Activated CD4-positive, alpha-beta T cell treated with anti-CD3 and anti-CD28 coated beads, Interleukin-2, amount 10 ng/mL, durations not matched to agents 7 days and 5 days (primary cell): ENCODE measurements around the gene ZNF91. TPM values are rescaled to one million over a fixed set of nuclear protein-coding genes. Genes with fewer than 3 reads are reported as not detected.
"Not testable (repeated sequence)": the region's sequence is repeated elsewhere in the genome, so short reads cannot be mapped to it uniquely, and the experiment has no call there.

Experiments used
- CTCF ChIA-PET: fragments of 350-600 bp; sonication (Branson Sonifier 250); formaldehyde crosslinking; loops from one replicate; lab custom pipeline; 2021; ENCODE audit warnings: antibody characterized with exemption; lab: Charles Lee
- POLR2A ChIA-PET: fragments of 350-600 bp; sonication (Branson Sonifier 250); formaldehyde crosslinking; loops from one replicate; lab custom pipeline; 2021; ENCODE audit warnings: antibody characterized with exemption; lab: Charles Lee
- DNase-seq: peaks from one replicate; pipeline ENCODE4 v3.0.0-alpha.2; 2020
- H3K27ac Mint-ChIP-seq: one replicate; pipeline ENCODE4 v1.8.0; 2021; ENCODE audit warnings: mild to moderate bottlenecking, moderate library complexity, mixed read lengths
- H3K27me3 Mint-ChIP-seq: one replicate; pipeline ENCODE4 v1.8.0; 2021; ENCODE audit warnings: mixed read lengths
- H3K36me3 Mint-ChIP-seq: one replicate; pipeline ENCODE4 v1.8.0; 2021; ENCODE audit warnings: low read depth, mixed read lengths
- H3K4me1 Mint-ChIP-seq: one replicate; pipeline ENCODE4 v1.8.0; 2021; ENCODE audit warnings: mixed read lengths
- H3K4me3 Mint-ChIP-seq: one replicate; pipeline ENCODE4 v1.8.0; 2021; ENCODE audit warnings: mild to moderate bottlenecking, moderate library complexity, mixed read lengths
- H3K9me3 Mint-ChIP-seq: one replicate; pipeline ENCODE4 v1.8.0; 2021; ENCODE audit warnings: mixed read lengths
- total RNA-seq, 2 experiments: library from RNA; stranded (reverse); gene quantifications; one replicate each; pipeline ENCODE4 v1.2.3, GENCODE V29; 2021

The ZNF91 gene
- total RNA-seq, 2 experiments from 2014 or later: 56.8 to 64.7 TPM

DNA sequence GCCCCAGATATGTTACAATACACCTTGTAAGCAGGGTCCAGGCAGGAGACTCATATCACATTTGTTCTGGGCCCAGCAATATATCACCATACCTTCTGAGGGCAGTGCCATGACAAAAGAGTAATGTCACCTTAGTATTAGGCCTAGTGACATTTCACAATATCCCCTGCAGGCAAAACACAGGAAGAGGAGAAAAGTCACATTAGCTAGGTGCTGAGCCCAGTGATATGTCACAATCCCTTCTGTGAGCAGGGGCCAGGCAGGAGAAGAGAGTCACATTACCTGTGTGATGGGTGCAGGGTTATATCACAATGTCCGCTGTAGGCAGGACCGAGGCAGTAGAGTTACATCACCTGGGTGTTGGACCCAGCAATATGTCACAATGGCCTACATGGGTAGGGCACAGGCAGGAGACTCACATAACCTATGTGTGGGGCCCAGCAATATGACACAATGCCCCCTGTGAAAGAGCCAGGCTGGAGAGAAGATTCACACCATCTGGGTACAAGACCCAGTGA is 12.4 kb upstream of the ZNF91 start:
- Mint-ChIP-seq H3K9me3 (peaks cover 29% of the 10 kb centered on the region), H3K4me1 (no peaks in the 10 kb centered on the region), H3K36me3 (no peaks in the 10 kb centered on the region), H3K27ac (no peak overlapping the region), H3K4me3 (no peak overlapping the region), H3K27me3 (no peaks in the 10 kb centered on the region)
- CTCF ChIA-PET: no interaction called here
- DNase-seq: no peak
- POLR2A ChIA-PET: no interaction called here

DNA sequence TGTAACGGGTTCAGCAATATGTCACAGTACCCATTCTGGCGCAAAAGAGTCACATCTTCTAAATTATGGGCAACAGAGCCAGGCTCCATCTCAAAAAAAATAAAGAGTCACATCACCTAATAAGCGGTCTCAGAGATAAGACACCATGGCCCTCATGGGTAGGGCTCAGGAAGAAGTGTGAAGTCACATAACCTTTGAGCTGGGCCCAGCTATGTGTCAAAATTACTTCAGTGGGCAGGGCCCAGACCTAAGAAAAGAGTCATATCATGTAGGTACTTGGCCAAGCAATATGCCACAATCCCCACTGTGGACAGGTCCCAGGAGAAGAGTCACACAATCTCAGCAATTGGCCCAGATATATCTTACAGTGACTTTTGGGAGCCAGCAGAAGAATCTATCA is 11.4 kb upstream of the ZNF91 start:
- Mint-ChIP-seq H3K27ac (no peak overlapping the region), H3K9me3 (peaks cover 28% of the 10 kb centered on the region), H3K36me3 (no peaks in the 10 kb centered on the region), H3K27me3 (no peaks in the 10 kb centered on the region), H3K4me1 (no peaks in the 10 kb centered on the region), H3K4me3 (no peak overlapping the region)
- POLR2A ChIA-PET: no interaction called here
- CTCF ChIA-PET: no interaction called here
- DNase-seq: no peak

DNA sequence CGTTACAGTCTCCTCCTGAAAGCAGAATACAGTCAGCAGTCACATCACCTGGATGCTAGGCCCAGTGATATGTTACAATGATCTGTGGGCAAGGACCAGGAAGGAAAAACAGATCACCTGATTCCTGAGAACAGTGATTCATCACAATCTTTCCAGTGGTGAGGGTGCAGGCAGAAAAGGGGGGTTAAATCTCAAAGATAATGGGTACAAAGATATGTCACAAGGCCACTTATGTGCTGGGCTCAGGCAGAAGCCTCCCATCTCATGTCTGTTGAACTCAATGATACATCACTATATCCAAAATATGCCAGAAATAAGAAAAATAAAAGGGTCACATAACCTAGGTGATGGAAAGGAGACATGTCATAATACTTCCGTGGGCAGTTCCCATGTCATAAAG is 10.8 kb upstream of the ZNF91 start:
- H3K4me1 Mint-ChIP-seq: no peaks in the 10 kb centered on the region
- H3K9me3 Mint-ChIP-seq: peaks cover 28% of the 10 kb centered on the region
- POLR2A ChIA-PET: no interaction called here
- no peak overlapping the region for H3K4me3 Mint-ChIP-seq
- H3K27ac Mint-ChIP-seq: no peak overlapping the region
- DNase-seq: no peak
- H3K36me3 Mint-ChIP-seq: no peaks in the 10 kb centered on the region
- H3K27me3 Mint-ChIP-seq: no peaks in the 10 kb centered on the region
- CTCF ChIA-PET: no interaction called here

DNA sequence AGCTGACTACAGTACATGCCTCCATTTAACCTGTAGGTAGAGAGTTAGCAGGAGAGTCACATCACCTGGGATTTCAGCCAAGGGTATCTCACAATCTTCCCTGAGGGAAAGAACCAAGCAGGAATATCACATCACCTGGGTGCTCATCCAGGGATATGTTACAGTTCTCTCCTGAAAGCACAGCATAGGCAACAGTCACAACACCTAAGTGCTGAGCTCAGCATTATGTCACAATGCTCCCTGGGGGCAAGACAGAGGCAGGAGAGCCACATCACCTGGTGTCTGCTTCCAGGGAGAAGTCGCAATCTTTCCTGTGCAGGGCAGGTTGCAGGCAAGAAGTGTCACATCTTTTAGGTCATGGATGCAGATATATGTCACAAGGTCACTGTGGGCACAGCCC is 9.4 kb upstream of the ZNF91 start:
- Mint-ChIP-seq H3K9me3 (peaks cover 30% of the 10 kb centered on the region), H3K36me3 (no peaks in the 10 kb centered on the region), H3K27ac (no peak overlapping the region), H3K4me3 (no peak overlapping the region), H3K27me3 (no peaks in the 10 kb centered on the region), H3K4me1 (no peaks in the 10 kb centered on the region)
- POLR2A ChIA-PET: no interaction called here
- no peak for DNase-seq
- CTCF ChIA-PET: no interaction called here

DNA sequence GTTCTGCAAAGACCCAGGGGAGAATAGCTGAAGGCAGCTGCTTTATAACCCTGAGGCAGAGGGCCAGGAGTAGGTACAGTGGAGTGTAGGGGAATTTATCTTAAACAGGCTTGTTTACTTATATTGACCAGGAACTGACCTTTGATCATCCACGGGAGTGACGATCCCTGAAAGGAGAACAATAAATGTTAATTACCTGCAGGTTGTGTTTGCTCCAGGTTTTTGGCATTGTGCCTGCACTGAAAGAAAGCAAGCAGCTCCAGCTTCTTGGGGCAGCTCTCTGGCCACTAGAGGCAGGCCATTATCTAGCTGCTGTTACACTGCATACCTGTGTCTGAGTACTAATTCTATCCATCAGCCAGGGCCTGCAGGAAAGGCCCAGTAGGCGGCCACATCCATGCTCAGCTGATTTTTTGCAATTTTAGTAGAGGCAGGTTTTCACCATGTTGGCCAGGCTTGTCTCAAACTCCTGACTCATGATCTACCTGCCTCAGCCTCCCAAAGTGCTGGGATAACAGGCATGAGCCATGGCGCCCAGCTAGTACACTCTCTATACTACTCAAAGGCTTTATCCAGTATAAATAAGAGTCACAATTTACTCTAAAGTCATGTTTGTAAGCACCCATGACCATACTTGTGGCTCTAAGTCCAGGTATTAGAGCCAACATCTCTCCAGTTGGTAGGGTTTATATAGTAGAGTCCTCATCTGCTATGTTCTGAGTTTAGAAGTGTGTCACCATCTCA is 8.5 kb upstream of the ZNF91 start:
- Mint-ChIP-seq H3K27me3 (no peaks in the 10 kb centered on the region), H3K9me3 (peaks cover 35% of the 10 kb centered on the region), H3K27ac (no peak overlapping the region), H3K36me3 (peaks cover 4% of the 10 kb centered on the region), H3K4me3 (no peak overlapping the region), H3K4me1 (no peaks in the 10 kb centered on the region)
- CTCF ChIA-PET: no interaction called here
- DNase-seq: no peak
- POLR2A ChIA-PET: no interaction called here

DNA sequence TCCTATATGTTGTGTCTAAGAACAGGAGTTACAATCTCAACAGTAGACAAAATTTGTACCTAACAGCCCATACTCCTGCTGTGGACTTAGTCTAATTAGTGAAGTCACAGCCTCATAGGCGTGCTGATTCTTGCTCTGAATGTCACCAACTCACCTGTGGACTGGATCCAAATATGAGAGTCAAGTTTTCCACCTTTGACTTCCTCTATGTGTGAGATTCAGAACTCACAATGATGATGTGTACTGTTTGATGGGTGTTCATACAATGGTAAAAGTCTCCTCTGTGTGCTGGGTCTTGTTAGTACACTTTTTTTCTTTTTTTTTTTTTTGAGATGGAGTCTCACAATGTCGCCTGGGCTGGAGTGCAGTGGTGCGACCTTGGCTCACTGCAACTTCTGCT is 7.8 kb upstream of the ZNF91 start:
- Mint-ChIP-seq H3K4me3 (no peak overlapping the region), H3K27me3 (no peaks in the 10 kb centered on the region), H3K4me1 (no peaks in the 10 kb centered on the region), H3K36me3 (peaks cover 4% of the 10 kb centered on the region), H3K9me3 (peaks cover 37% of the 10 kb centered on the region), H3K27ac (no peak overlapping the region)
- DNase-seq: no peak
- CTCF ChIA-PET: no interaction called here
- POLR2A ChIA-PET: no interaction called here

DNA sequence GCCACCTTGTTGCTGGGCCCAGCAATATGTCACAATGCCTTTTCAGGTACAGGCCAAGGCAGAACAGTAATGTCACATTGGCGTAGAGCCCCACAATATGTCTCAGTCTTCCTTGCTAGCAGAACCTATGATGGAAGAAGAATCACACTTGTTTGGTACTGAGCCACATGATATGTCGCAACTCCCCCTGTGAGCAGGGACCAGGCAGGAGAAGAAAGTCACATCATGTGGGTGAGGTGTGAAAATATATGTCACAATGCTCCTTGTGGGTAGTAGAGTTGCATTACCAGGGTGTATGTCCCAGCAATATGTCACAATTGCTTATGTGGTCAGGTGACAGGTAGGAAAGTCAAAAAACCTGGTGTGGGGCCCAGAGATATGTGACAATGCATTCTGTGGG is 7.1 kb upstream of the ZNF91 start:
- no peaks in the 10 kb centered on the region for H3K4me1 Mint-ChIP-seq
- CTCF ChIA-PET: no interaction called here
- H3K36me3 Mint-ChIP-seq: peaks cover 6% of the 10 kb centered on the region
- no peak overlapping the region for H3K4me3 Mint-ChIP-seq
- POLR2A ChIA-PET: no interaction called here
- peaks cover 32% of the 10 kb centered on the region for H3K9me3 Mint-ChIP-seq
- H3K27ac Mint-ChIP-seq: no peak overlapping the region
- no peak for DNase-seq
- no peaks in the 10 kb centered on the region for H3K27me3 Mint-ChIP-seq

DNA sequence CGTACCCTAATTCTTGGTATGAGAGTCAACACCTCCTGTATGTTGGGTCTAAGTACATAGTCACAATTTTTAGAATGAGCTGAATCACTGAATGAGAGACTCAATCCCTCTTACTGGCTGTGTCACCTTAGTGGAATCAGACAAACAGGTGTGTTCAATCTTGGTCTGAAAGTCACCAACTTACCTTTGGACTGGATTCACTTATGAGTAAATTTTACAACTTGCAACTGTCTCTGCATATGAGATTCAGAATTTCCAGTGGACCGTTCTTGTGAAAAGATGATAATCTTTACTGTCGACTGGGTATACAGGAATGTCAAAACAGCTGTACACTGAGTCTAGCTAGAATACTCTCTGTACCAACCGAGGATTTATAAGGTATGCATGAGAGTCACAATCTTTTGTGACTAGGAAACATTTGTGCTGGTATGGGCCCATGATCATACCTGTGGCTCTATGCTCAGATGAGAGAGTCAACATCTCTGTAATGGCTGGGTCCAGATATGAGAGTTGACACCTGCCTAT is 5.9 kb upstream of the ZNF91 start:
- H3K9me3 Mint-ChIP-seq: peaks cover 30% of the 10 kb centered on the region
- no peaks in the 10 kb centered on the region for H3K27me3 Mint-ChIP-seq
- POLR2A ChIA-PET: no interaction called here
- H3K4me3 Mint-ChIP-seq: no peak overlapping the region
- no peak overlapping the region for H3K27ac Mint-ChIP-seq
- DNase-seq: no peak
- peaks cover 10% of the 10 kb centered on the region for H3K36me3 Mint-ChIP-seq
- H3K4me1 Mint-ChIP-seq: no peaks in the 10 kb centered on the region
- CTCF ChIA-PET: interaction anchor here (0.6 kb wide), 1 partner anchor 13 kb away, joined by 3 read pairs; no protein-coding TSS in a partner anchor

DNA sequence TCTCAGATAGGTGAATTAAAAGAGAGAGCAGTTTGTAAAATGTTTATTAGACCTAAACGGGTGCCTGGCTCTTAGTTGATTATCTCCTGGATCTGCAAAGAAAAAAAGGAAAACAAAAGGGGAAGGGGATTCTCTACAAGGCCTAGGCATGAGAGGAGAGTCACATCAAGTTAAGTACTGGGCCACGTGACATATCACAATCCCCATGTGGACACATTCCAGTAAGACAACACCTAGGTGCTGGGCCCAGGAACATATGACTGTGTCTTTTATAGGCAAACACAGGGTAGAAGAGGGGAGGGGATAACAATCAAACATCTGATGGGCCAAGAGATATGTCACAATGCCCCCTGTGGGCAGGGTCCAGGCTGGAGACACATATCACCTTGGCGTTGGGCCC is 4.2 kb upstream of the ZNF91 start:
- Mint-ChIP-seq H3K9me3 (peaks cover 25% of the 10 kb centered on the region), H3K36me3 (peaks cover 19% of the 10 kb centered on the region), H3K4me1 (peaks cover 2% of the 10 kb centered on the region), H3K27ac (no peak overlapping the region), H3K27me3 (no peaks in the 10 kb centered on the region), H3K4me3 (no peak overlapping the region)
- CTCF ChIA-PET: no interaction called here
- DNase-seq: no peak
- POLR2A ChIA-PET: no interaction called here

DNA sequence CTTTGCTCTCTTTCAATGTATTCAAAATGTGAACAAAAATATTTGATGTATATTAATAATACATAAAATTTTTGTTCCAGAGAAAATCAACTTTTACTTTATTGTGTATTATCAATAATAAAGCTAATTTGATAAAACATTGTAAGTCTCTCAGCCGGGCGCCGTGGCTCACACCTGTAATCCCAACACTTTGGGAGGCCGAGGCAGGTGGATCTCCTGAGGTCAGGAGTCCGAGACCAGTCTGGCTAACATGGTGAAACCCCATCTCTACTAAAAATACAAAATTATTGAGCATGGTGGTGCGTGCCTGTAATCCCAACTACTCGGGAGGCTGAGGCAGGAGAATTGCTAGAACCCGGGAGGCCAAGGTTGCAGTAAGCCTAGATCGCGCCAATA is 449 bp upstream of the ZNF91 start:
- Mint-ChIP-seq H3K4me1 (peaks cover 15% of the 10 kb centered on the region), H3K4me3 (peak overlapping the region; percentile 95), H3K9me3 (peaks cover 25% of the 10 kb centered on the region), H3K27ac (peak overlapping the region; percentile 98), H3K36me3 (peaks cover 52% of the 10 kb centered on the region)
- ChIA-PET CTCF (interaction anchor here (0.7 to 1.1 kb wide), 2 partner anchors 110 to 122 kb away, joined by 3 to 4 read pairs; no protein-coding TSS in a partner anchor), POLR2A (interaction anchor here (0.6 kb wide), 1 partner anchor 136 kb away, joined by 3 read pairs; no protein-coding TSS in a partner anchor)
- H3K27me3 Mint-ChIP-seq, DNase-seq: not testable (repeated sequence)

DNA sequence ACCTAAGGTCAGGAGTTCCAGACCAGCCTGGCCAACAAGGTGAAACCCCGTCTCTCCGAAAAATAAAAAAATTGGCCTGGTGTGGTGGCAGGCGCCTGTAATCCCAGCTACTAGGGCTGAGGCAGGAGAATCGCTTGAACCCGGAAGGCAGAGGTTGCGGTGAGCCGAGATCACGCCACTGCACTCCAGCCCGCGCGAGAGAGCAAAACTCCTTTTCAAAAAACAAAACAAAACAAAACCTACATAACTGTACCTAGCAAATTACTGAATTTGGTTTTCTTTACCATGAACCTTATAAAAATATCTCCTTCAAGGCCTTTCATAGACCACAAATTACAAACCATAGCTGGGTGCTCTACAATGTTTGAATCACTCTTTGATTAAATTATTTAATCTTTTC is 760 bp downstream of the ZNF91 start:
- Mint-ChIP-seq H3K4me1 (peaks cover 15% of the 10 kb centered on the region), H3K36me3 (peaks cover 61% of the 10 kb centered on the region), H3K9me3 (peaks cover 25% of the 10 kb centered on the region), H3K4me3 (peak overlapping the region; percentile 95), H3K27ac (peak overlapping the region; percentile 98), H3K27me3 (no peaks in the 10 kb centered on the region)
- ChIA-PET POLR2A (interaction anchor here (0.7 kb wide), 1 partner anchor 365 kb away, joined by 4 read pairs; no protein-coding TSS in a partner anchor), CTCF (interaction anchor here (1.1 kb wide), 1 partner anchor 121 kb away, joined by 3 read pairs; no protein-coding TSS in a partner anchor)
- DNase-seq: peak; percentile 59

DNA sequence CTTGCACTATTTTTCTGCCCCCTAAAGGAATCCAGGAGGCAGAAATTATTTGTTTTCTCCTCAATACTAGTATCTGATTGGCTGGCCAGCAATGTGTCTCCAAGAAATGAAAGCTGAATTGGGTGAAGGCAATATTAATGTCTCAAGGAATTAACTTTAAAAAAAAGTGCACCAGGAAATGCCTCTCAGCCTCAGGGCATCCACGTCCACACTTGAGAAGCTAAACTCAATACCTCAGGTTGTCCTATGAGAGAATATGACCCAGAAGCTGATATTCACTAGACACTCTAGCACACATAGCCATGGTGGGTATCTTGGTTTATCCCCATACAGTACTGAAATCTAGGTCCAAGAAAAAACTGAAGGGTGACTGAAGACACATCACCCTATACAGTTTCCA is 2.1 kb downstream of the ZNF91 start:
- Mint-ChIP-seq H3K27me3 (no peaks in the 10 kb centered on the region), H3K36me3 (peaks cover 71% of the 10 kb centered on the region), H3K4me3 (peak overlapping the region; percentile 95), H3K27ac (no peak overlapping the region), H3K9me3 (peaks cover 28% of the 10 kb centered on the region), H3K4me1 (peaks cover 16% of the 10 kb centered on the region)
- ChIA-PET POLR2A (interaction anchor here (0.6 kb wide), 1 partner anchor 121 kb away, joined by 3 read pairs; no protein-coding TSS in a partner anchor), CTCF (no interaction called here)
- DNase-seq: no peak

DNA sequence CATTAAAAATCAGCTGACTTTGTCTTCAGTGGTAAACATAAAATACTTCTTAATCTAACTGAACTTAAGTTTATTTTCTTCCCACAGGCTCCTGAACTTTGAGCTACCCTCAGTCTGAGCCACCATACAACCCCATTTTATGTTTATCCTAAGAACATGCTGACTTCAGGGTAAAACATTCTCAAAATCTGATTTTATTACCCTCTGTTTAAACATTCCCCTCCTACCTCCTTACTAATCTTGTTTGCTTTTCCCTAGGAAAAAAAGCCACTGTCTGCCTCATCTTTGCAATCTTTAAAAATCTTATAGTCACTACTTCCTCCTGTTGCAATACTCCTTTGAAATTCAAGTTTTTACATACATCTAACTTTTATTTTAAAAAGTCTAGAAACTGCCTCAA is 4.0 kb downstream of the ZNF91 start:
- CTCF ChIA-PET: no interaction called here
- POLR2A ChIA-PET: no interaction called here
- peaks cover 80% of the 10 kb centered on the region for H3K36me3 Mint-ChIP-seq
- peaks cover 16% of the 10 kb centered on the region for H3K4me1 Mint-ChIP-seq
- no peak overlapping the region for H3K4me3 Mint-ChIP-seq
- peaks cover 36% of the 10 kb centered on the region for H3K9me3 Mint-ChIP-seq
- H3K27ac Mint-ChIP-seq: no peak overlapping the region
- no peaks in the 10 kb centered on the region for H3K27me3 Mint-ChIP-seq
- DNase-seq: no peak
